H1 (cell line): ENCODE results near the gene MOB3B. TPM values are rescaled to one million over a fixed set of nuclear protein-coding genes. Genes with fewer than 3 reads are reported as not detected.

Source experiments
- CTCF ChIA-PET: fragments of 300-600 bp; sonication (Branson Sonifier 250); formaldehyde crosslinking; loops from one replicate; lab custom pipeline; 2021; ENCODE audit not compliant: partially characterized antibody; lab: Charles Lee
- POLR2A ChIA-PET: fragments of 300-600 bp; sonication (Branson Sonifier 250); formaldehyde crosslinking; loops from one replicate; lab custom pipeline; 2021; ENCODE audit warnings: inconsistent platforms; ENCODE audit not compliant: partially characterized antibody; lab: Charles Lee
- DNase-seq, 2 experiments: peaks; one replicate each; pipeline versions ENCODE4 v3.0.0 to v3.0.0-alpha.2; 2010 to 2022; ENCODE audit warnings: low spot score in 2 of 2, low read depth in 1 of 2, mixed read lengths in 1 of 2
- FAIRE-seq: peaks from 2 replicates; lab custom pipeline; 2011; peaks lifted over from hg19 to GRCh38; lab: Jason Lieb, UNC
- H2AFZ ChIP-seq: 2 replicates; pipeline ENCODE4 v1.8.1; 2012; ENCODE audit warnings: low read length, inconsistent platforms
- H2AK5ac ChIP-seq: 2 replicates; pipeline ENCODE4 v1.6.1; 2013; ENCODE audit warnings: low read depth, low read length
- H2BK120ac ChIP-seq: replicated peaks from 2 replicates; pipeline ENCODE3; 2013; ENCODE audit warnings: low read depth, low read length, inconsistent platforms
- H2BK12ac ChIP-seq: 2 replicates; pipeline ENCODE4 v1.6.1; 2013; ENCODE audit warnings: low read depth, low read length
- H2BK15ac ChIP-seq: 2 replicates; pipeline ENCODE4 v1.6.1; 2013; ENCODE audit warnings: low read length
- H2BK20ac ChIP-seq: 2 replicates; pipeline ENCODE4 v1.6.1; 2013; ENCODE audit warnings: low read length
- H2BK5ac ChIP-seq: 2 replicates; pipeline ENCODE4 v1.6.1; 2013; ENCODE audit warnings: low read depth, low read length
- H3K14ac ChIP-seq: 2 replicates; pipeline ENCODE4 v1.6.1; 2013; ENCODE audit warnings: inconsistent platforms; ENCODE audit not compliant: insufficient read length
- H3K18ac ChIP-seq: 2 replicates; pipeline ENCODE4 v1.6.1; 2013; ENCODE audit warnings: low read length; ENCODE audit errors: extremely low read depth
- H3K23ac ChIP-seq: 2 replicates; pipeline ENCODE4 v1.6.1; 2013; ENCODE audit warnings: inconsistent platforms; ENCODE audit not compliant: insufficient read length
- H3K23me2 ChIP-seq: 2 replicates; pipeline ENCODE4 v1.6.1; 2013; ENCODE audit warnings: low read depth, low read length
- H3K27ac ChIP-seq: 2 replicates; pipeline ENCODE4 v1.6.1; 2011; ENCODE audit warnings: low read depth, low read length, inconsistent platforms
- H3K27me3 ChIP-seq, 4 experiments: replicated peaks in 1 of 4; 1 replicate in 1 of 4; 2 replicates in 3 of 4; pipeline versions ENCODE4 v1.6.1 to v1.8.1; 2011 to 2013; ENCODE audit warnings: low read length in 3 of 4, mild to moderate bottlenecking in 3 of 4, inconsistent platforms in 2 of 4, mixed read lengths in 2 of 4, moderate library complexity in 1 of 4; ENCODE audit not compliant: control insufficient read depth in 3 of 4, insufficient read depth in 3 of 4; ENCODE audit errors: extremely low read depth in 1 of 4
- H3K36me3 ChIP-seq, 4 experiments: 2 replicates each; pipeline versions ENCODE4 v1.6.1 to v1.8.1; 2011 to 2013; ENCODE audit warnings: mild to moderate bottlenecking in 4 of 4, low read length in 3 of 4, moderate library complexity in 2 of 4, control low read depth in 1 of 4, inconsistent platforms in 1 of 4; ENCODE audit not compliant: insufficient read depth in 4 of 4, control insufficient read depth in 2 of 4
- H3K4ac ChIP-seq: replicated peaks from 2 replicates; pipeline ENCODE3; 2013; ENCODE audit warnings: low read length, low read depth, mixed read lengths, inconsistent platforms; ENCODE audit not compliant: insufficient read length
- H3K4me1 ChIP-seq, 4 experiments: replicated peaks in 1 of 4; 1 replicate in 1 of 4; 2 replicates in 3 of 4; pipeline versions ENCODE4 v1.6.1 to v1.8.1; 2011 to 2013; ENCODE audit warnings: low read length in 3 of 4, inconsistent platforms in 2 of 4, mixed read lengths in 1 of 4; ENCODE audit not compliant: insufficient read depth in 4 of 4, control insufficient read depth in 3 of 4
- H3K4me2 ChIP-seq, 2 experiments: 2 replicates each; pipeline versions ENCODE4 v1.6.1 to v1.8.1; 2011 to 2013; ENCODE audit warnings: low read depth in 2 of 2, low read length in 2 of 2, control low read depth in 1 of 2, inconsistent platforms in 1 of 2, mild to moderate bottlenecking in 1 of 2; ENCODE audit not compliant: insufficient read depth in 1 of 2
- H3K4me3 ChIP-seq, 4 experiments: fragments of 200-600, 300-600 bp in 1 of 4; sonication (generic), shearing (Covaris generic), sonication (Bioruptor Twin) in 1 of 4; 2 replicates each; pipeline versions ENCODE4 v1.5.1 to v1.8.1; 2011 to 2016; ENCODE audit warnings: low read length in 4 of 4, low read depth in 3 of 4, control low read depth in 2 of 4, inconsistent platforms in 2 of 4, mild to moderate bottlenecking in 2 of 4, mixed read lengths in 1 of 4, moderate library complexity in 1 of 4; ENCODE audit not compliant: insufficient read depth in 2 of 4; ENCODE audit errors: extremely low read depth in 1 of 4
- H3K56ac ChIP-seq: replicated peaks from 2 replicates; pipeline ENCODE3; 2013; ENCODE audit warnings: low read depth, mild to moderate bottlenecking, mixed read lengths, low read length, inconsistent platforms; ENCODE audit not compliant: insufficient read length
- H3K79me1 ChIP-seq: 2 replicates; pipeline ENCODE4 v1.6.1; 2013; ENCODE audit warnings: low read depth, low read length, control low read depth
- H3K79me2 ChIP-seq, 2 experiments: 2 replicates each; pipeline versions ENCODE4 v1.6.1 to v1.8.1; 2012 to 2013; ENCODE audit warnings: low read length in 2 of 2, mild to moderate bottlenecking in 2 of 2, inconsistent platforms in 1 of 2; ENCODE audit not compliant: insufficient read depth in 2 of 2, control insufficient read depth in 1 of 2
- H3K9ac ChIP-seq, 4 experiments: replicated peaks in 1 of 4; 1 replicate in 1 of 4; 2 replicates in 3 of 4; pipeline versions ENCODE4 v1.6.1 to v1.8.1; 2011 to 2013; ENCODE audit warnings: low read depth in 3 of 4, low read length in 3 of 4, control low read depth in 2 of 4, mild to moderate bottlenecking in 2 of 4, moderate library complexity in 2 of 4, inconsistent platforms in 1 of 4; ENCODE audit errors: extremely low read depth in 1 of 4
- H3K9me3 ChIP-seq, 2 experiments: 2 replicates each; pipeline versions ENCODE4 v1.6.1 to v1.8.1; 2012 to 2013; ENCODE audit warnings: mild to moderate bottlenecking in 2 of 2, moderate library complexity in 2 of 2, control low read depth in 1 of 2, inconsistent platforms in 1 of 2, low read depth in 1 of 2, low read length in 1 of 2, mixed read lengths in 1 of 2; ENCODE audit not compliant: insufficient read depth in 2 of 2
- H4K20me1 ChIP-seq, 2 experiments: replicated peaks in 1 of 2; 2 replicates each; pipeline versions ENCODE3 to v1.8.1; 2011 to 2013; ENCODE audit warnings: inconsistent platforms in 2 of 2, low read length in 2 of 2, mild to moderate bottlenecking in 1 of 2; ENCODE audit not compliant: insufficient read depth in 2 of 2, control insufficient read depth in 1 of 2
- H4K5ac ChIP-seq: 2 replicates; pipeline ENCODE4 v1.6.1; 2013; ENCODE audit warnings: low read length, low read depth, mixed read lengths, inconsistent platforms; ENCODE audit not compliant: insufficient read length
- H4K8ac ChIP-seq: 2 replicates; pipeline ENCODE4 v1.8.0; 2013; ENCODE audit warnings: mild to moderate bottlenecking, moderate library complexity, low read length, inconsistent platforms; ENCODE audit not compliant: insufficient read depth; ENCODE audit errors: extremely low read depth
- H4K91ac ChIP-seq: replicated peaks from 2 replicates; pipeline ENCODE3; 2013; ENCODE audit warnings: low read length, mixed read lengths, inconsistent platforms; ENCODE audit not compliant: insufficient read length
- ATF3 ChIP-seq: IDR thresholded peaks from 2 replicates; pipeline ENCODE4 v1.6.1; 2011; ENCODE audit warnings: low read depth, mild to moderate bottlenecking, low read length; ENCODE audit not compliant: insufficient read depth
- CBX5 ChIP-seq: fragments of 300-800, 300-1000 bp; sonication (generic); IDR thresholded peaks from 2 replicates; pipeline ENCODE4 v1.7.1; 2016; ENCODE audit warnings: antibody characterized with exemption, low read length, low read depth
- CEBPB ChIP-seq: IDR thresholded peaks from 2 replicates; pipeline ENCODE4 v1.6.1; 2012; ENCODE audit warnings: low read depth, low read length
- RFX5 ChIP-seq: IDR thresholded peaks from 2 replicates; pipeline ENCODE4 v1.6.1; 2011; ENCODE audit warnings: low read depth, low read length, improper control_type of control experiment, borderline replicate concordance
- RXRA ChIP-seq: IDR thresholded peaks from 2 replicates; pipeline ENCODE4 v1.6.1; 2011; ENCODE audit warnings: low read depth, mild to moderate bottlenecking, low read length, moderate library complexity; ENCODE audit not compliant: insufficient read depth
- SIX5 ChIP-seq: IDR thresholded peaks from 2 replicates; pipeline ENCODE4 v1.6.1; 2011; ENCODE audit warnings: mild to moderate bottlenecking, low read depth, low read length
- WGBS, 2 experiments: shearing (Covaris generic) in 1 of 2; methylation state at CpG; one replicate each; pipeline versions ENCODE4 v1.1.6 to v1.1.7; 2013 to 2015; ENCODE audit warnings: low lambda C conversion rate in 2 of 2, mixed read lengths in 2 of 2, inconsistent platforms in 1 of 2, low coverage in 1 of 2, missing lambda C conversion rate in 1 of 2; ENCODE audit not compliant: insufficient replicate concordance in 2 of 2, insufficient coverage in 1 of 2, insufficient read length in 1 of 2; ENCODE audit errors: extremely low coverage in 1 of 2, missing lambda C conversion rate in 1 of 2; 5-methylcytosine and 5-hydroxymethylcytosine counted together
- polyA plus RNA-seq, 7 experiments: library from polyadenylated mRNA; depleted of rRNA in 3 of 7; stranded (reverse) in 5 of 7; unstranded in 2 of 7; fragments of >200 nt in 5 of 7; fragments of 200-250 nt in 2 of 7; gene quantifications; 1 replicate in 5 of 7; 2 replicates in 1 of 7; 4 replicates in 1 of 7; pipeline versions ENCODE4 v1.2.1 to v1.2.3, GENCODE V29; 2011 to 2013; ENCODE audit warnings: missing spikeins in 2 of 7, mixed read lengths in 2 of 7
- total RNA-seq: library from RNA; stranded (reverse); fragmentation: NEBNext Ultra II Directional; extraction: Animal tissue kit (Norgen Biotek cat#: 25700); gene quantifications from 2 replicates; pipeline ENCODE4 v1.2.1, GENCODE V29; 2021

MOB3B gene
- total and polyA plus RNA-seq, 2 of the 8 experiments (the other 6 are each of a cell fraction or from before 2014, with no cell fraction given) = 12.7 to 16.1 TPM

GRCh38 chr9:27373851-27374250 is 155.8 kb downstream of the MOB3B start:
- H3K18ac ChIP-seq = no peak overlapping the region
- no peak overlapping the region for H2BK120ac ChIP-seq
- no peak overlapping the region for H3K4me3 ChIP-seq
- H2BK12ac ChIP-seq = no peak overlapping the region
- no peak overlapping the region for H2AK5ac ChIP-seq
- ChIA-PET CTCF (no interaction called here), POLR2A (no interaction called here)
- no peak overlapping the region for H3K4me2 ChIP-seq
- no peaks in the 10 kb centered on the region for H3K79me1 ChIP-seq
- no peak overlapping the region for H2AFZ ChIP-seq
- no peak overlapping the region for H2BK5ac ChIP-seq
- H3K14ac ChIP-seq = no peak overlapping the region
- no peak overlapping the region for H4K8ac ChIP-seq
- H3K4ac ChIP-seq = no peak overlapping the region
- H3K4me1 ChIP-seq = peaks cover 0 to 21% (median 10%) of the 10 kb centered on the region in 4 experiments; a peak in 5 of 7 replicates
- H3K36me3 ChIP-seq = no peaks in the 10 kb centered on the region
- 99% methylated on average over 4 of the region's 4 CpGs; no CpG with 5 or more reads in 1 of the 2 experiments for WGBS, 2 experiments
- no peak overlapping the region for H3K56ac ChIP-seq
- no peaks in the 10 kb centered on the region for H3K27me3 ChIP-seq
- TF ChIP-seq RFX5 (no peak), SIX5 (no peak), CEBPB (no peak), CBX5 (no peak), ATF3 (no peak), RXRA (no peak)
- H3K23ac ChIP-seq = no peak overlapping the region
- no peak overlapping the region for H3K27ac ChIP-seq
- H2BK15ac ChIP-seq = no peak overlapping the region
- H2BK20ac ChIP-seq = no peak overlapping the region
- DNase-seq = no peak
- H3K79me2 ChIP-seq = no peaks in the 10 kb centered on the region
- no peak for FAIRE-seq
- H3K9ac ChIP-seq = no peak overlapping the region
- no peaks in the 10 kb centered on the region for H3K23me2 ChIP-seq
- no peak overlapping the region for H4K91ac ChIP-seq
- H4K20me1 ChIP-seq = no peaks in the 10 kb centered on the region
- H4K5ac ChIP-seq = no peak overlapping the region
- no peaks in the 10 kb centered on the region for H3K9me3 ChIP-seq
